SH-SY5Y (cell line): Measurements from ENCODE around the gene EPHA10.

Experiments used
- GATA2 ChIP-seq: IDR thresholded peaks from 2 replicates; pipeline ENCODE4 v1.6.1; 2011; ENCODE audit warnings: mild to moderate bottlenecking, low read depth, low read length
- GATA3 ChIP-seq: IDR thresholded peaks from 2 replicates; pipeline ENCODE4 v1.6.1; 2011; ENCODE audit warnings: low read depth, mild to moderate bottlenecking, low read length, moderate library complexity

DNA sequence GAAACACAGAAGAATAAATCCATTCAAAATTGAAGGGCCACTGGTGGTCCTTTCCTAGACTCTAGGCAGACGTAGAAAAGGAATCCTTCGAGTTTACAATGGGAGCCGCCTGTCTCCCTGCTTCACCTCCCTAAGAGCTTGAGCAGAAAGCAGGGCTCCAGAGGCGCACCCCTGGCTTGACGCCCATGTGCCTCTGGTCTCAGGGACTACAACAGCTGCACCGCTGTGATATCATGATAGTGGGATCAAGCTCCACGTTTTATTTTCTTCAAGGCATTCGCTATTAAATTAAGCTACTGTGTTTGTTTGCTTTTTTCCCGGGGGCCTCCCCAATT, 42.3 kb upstream of the EPHA10 start:
- TF ChIP-seq GATA2: no peak
- TF ChIP-seq GATA3: no peak
